Kidney (tissue), 14 donors: ENCODE measurements around the gene MYT1. TPM values are rescaled to one million over a fixed set of nuclear protein-coding genes. Genes with fewer than 3 reads are reported as not detected.

ENCODE experiments used
- DNase-seq, 5 donors: peaks; one replicate each; pipeline ENCODE4 v3.0.0-alpha.2; 2013 to 2020
- FAIRE-seq: peaks from 2 replicates; lab custom pipeline; 2012; peaks lifted over from hg19 to GRCh38; lab: Jason Lieb, UNC
- H3K27ac ChIP-seq, 2 donors: one replicate each; pipeline ENCODE4 v1.7.0; 2013; ENCODE audit warnings: low read depth in 2 of 2, low read length in 2 of 2, inconsistent platforms in 1 of 2
- H3K27me3 ChIP-seq: one replicate; pipeline ENCODE4 v1.7.1; 2013; ENCODE audit warnings: low read length, inconsistent platforms; ENCODE audit not compliant: control insufficient read depth, insufficient read depth
- H3K36me3 ChIP-seq, 3 donors: one replicate each; pipeline versions ENCODE4 v1.7.0 to v1.7.1; 2013; ENCODE audit warnings: low read length in 3 of 3, control low read depth in 1 of 3, inconsistent platforms in 1 of 3; ENCODE audit not compliant: insufficient read depth in 3 of 3, control insufficient read depth in 2 of 3
- H3K4me1 ChIP-seq, 3 donors: one replicate each; pipeline versions ENCODE4 v1.7.0 to v1.7.1; 2013; ENCODE audit warnings: low read length in 3 of 3, inconsistent platforms in 1 of 3, low read depth in 1 of 3; ENCODE audit not compliant: control insufficient read depth in 2 of 3, insufficient read depth in 2 of 3
- H3K4me3 ChIP-seq, 3 donors: one replicate each; pipeline versions ENCODE4 v1.7.0 to v1.8.1; 2013; ENCODE audit warnings: low read length in 3 of 3, control low read depth in 1 of 3, inconsistent platforms in 1 of 3
- H3K9ac ChIP-seq, 3 donors: one replicate each; pipeline versions ENCODE4 v1.7.0 to v1.7.1; 2013; ENCODE audit warnings: low read length in 3 of 3, control low read depth in 1 of 3, inconsistent platforms in 1 of 3
- H3K9me3 ChIP-seq, 3 donors: one replicate each; pipeline versions ENCODE4 v1.7.0 to v1.7.1; 2013; ENCODE audit warnings: low read length in 3 of 3, control low read depth in 1 of 3, inconsistent platforms in 1 of 3; ENCODE audit not compliant: control insufficient read depth in 2 of 3, insufficient read depth in 1 of 3
- CTCF ChIP-seq: IDR thresholded peaks from 3 replicates; pipeline ENCODE4 v1.5.1; 2012; ENCODE audit warnings: mild to moderate bottlenecking, moderate library complexity, borderline replicate concordance; ENCODE audit not compliant: insufficient read depth; ENCODE audit errors: extremely low read depth
- intact Hi-C: fragments of 100-400 bp; cut with DNase I; formaldehyde crosslinking; loops from one replicate; pipeline ENCODE4 v1.11.1; 2022
- polyA plus RNA-seq: library from polyadenylated mRNA; stranded (reverse); fragments of 350-450 nt; fragmentation: Illumina TruSeq; extraction: RNeasy Lipid Tissue Mini Kit (QIAGEN cat#74804); gene quantifications from one replicate; pipeline ENCODE4 v1.2.3, GENCODE V29; 2014; ENCODE audit warnings: low read depth, low replicate concordance; ENCODE audit not compliant: insufficient read depth
- total RNA-seq: library from RNA; stranded (reverse); fragmentation: NEBNext Ultra II Directional; extraction: Animal tissue kit (Norgen Biotek cat#: 25700); gene quantifications from one replicate; pipeline ENCODE4 v1.2.1, GENCODE V29; 2021
- donor health status: control.
- donor health status: control.
- donor health status: control.
- donor health status: control.
- donor health status: control.
- donor health status: DM: yes; HTN: yes; CAD: no.
- donor health status: Normal renal cell carcinoma (clear cell type).

MYT1 gene
- total and polyA plus RNA-seq, 2 donors from 2014 or later = not detected

GRCh38 chr20:64188682-64189529, 24.7 kb downstream of the MYT1 start:
- Histone ChIP-seq H3K4me1 (no peaks in the 10 kb centered on the region), H3K4me3 (no peak overlapping the region), H3K27ac (no peak overlapping the region), H3K36me3 (no peaks in the 10 kb centered on the region), H3K27me3 (no peaks in the 10 kb centered on the region), H3K9me3 (no peaks in the 10 kb centered on the region), H3K9ac (no peak overlapping the region)
- no peak for FAIRE-seq
- DNase-seq = peak in 4 of 5 donors; percentile 79 to 93 (median 86)
- intact Hi-C loops = no loop called here
- TF ChIP-seq CTCF = no peak

- Histone ChIP-seq H3K27ac (no peak overlapping the region), H3K9me3 (no peaks in the 10 kb centered on the region)
- intact Hi-C loops = no loop called here
Measured at GRCh38 chr20:64189530-64189966, 25.3 kb downstream of the MYT1 start.

GRCh38 chr20:64189986-64190385, 25.7 kb downstream of the MYT1 start:
- FAIRE-seq = no peak
- no peaks in the 10 kb centered on the region for H3K9me3 ChIP-seq
- H3K27me3 ChIP-seq = no peaks in the 10 kb centered on the region
- no peak for TF ChIP-seq CTCF
- H3K4me1 ChIP-seq = no peaks in the 10 kb centered on the region
- no peak for DNase-seq
- intact Hi-C loops = no loop called here
- H3K36me3 ChIP-seq = no peaks in the 10 kb centered on the region
- H3K4me3 ChIP-seq = no peak overlapping the region
- no peak overlapping the region for H3K9ac ChIP-seq
- no peak overlapping the region for H3K27ac ChIP-seq

More at GRCh38 chr20:64189530-64189966, 25.3 kb downstream of the MYT1 start:
- Histone ChIP-seq H3K27me3 (no peaks in the 10 kb centered on the region), H3K9ac (no peak overlapping the region), H3K36me3 (no peaks in the 10 kb centered on the region), H3K4me3 (no peak overlapping the region), H3K4me1 (no peaks in the 10 kb centered on the region)
- TF ChIP-seq CTCF = no peak
- FAIRE-seq (no peak), DNase-seq (peak in 1 of 5 donors; percentile 20)
